Muscle of leg (tissue), 11 donors: ENCODE data around the gene TMBIM6. TPM values are rescaled to one million over a fixed set of nuclear protein-coding genes. Genes with fewer than 3 reads are reported as not detected.
A peak's percentile ranks its signal among the peaks of the same experiment; 100 is the strongest.

Experiments
- DNase-seq: peaks from one replicate; pipeline ENCODE4 v3.0.0; 2013
- H3K27ac ChIP-seq: one replicate; pipeline ENCODE4 v1.5.1; 2013; ENCODE audit warnings: mild to moderate bottlenecking, low read length, control low read depth
- H3K27me3 ChIP-seq: one replicate; pipeline ENCODE4 v1.6.1; 2013; ENCODE audit warnings: low read length; ENCODE audit not compliant: control insufficient read depth, insufficient read depth
- H3K36me3 ChIP-seq: one replicate; pipeline ENCODE4 v1.6.1; 2013; ENCODE audit warnings: low read length; ENCODE audit not compliant: control insufficient read depth, insufficient read depth
- H3K4me1 ChIP-seq: one replicate; pipeline ENCODE4 v1.6.1; 2013; ENCODE audit warnings: low read length; ENCODE audit not compliant: control insufficient read depth, insufficient read depth
- H3K4me3 ChIP-seq: one replicate; pipeline ENCODE4 v1.5.1; 2013; ENCODE audit warnings: low read length, control low read depth
- H3K9me3 ChIP-seq: replicated peaks from 2 replicates; pipeline ENCODE4 v1.6.1; 2013; ENCODE audit warnings: low read depth, low read length; ENCODE audit not compliant: control insufficient read depth
- WGBS: methylation state at CpG from one replicate; pipeline ENCODE4 v1.1.5; 2013; ENCODE audit warnings: missing lambda C conversion rate; ENCODE audit not compliant: insufficient coverage; 5-methylcytosine and 5-hydroxymethylcytosine counted together
- polyA plus RNA-seq, 8 donors: library from polyadenylated mRNA; unstranded; fragments of 120-200 nt; gene quantifications; one replicate each; pipeline versions ENCODE4 v1.2.1 to v1.2.3, GENCODE V29; 2013; ENCODE audit warnings: inconsistent platforms in 1 of 8, low replicate concordance in 1 of 8; ENCODE audit not compliant: insufficient read length in 8 of 8, insufficient read depth in 1 of 8
- total RNA-seq: library from RNA; stranded (reverse); fragments of 120-200 nt; gene quantifications from one replicate; pipeline ENCODE4 v1.2.4, GENCODE V29; 2013

TMBIM6 gene
- total and polyA plus RNA-seq, 9 donors, result 211 to 272 (median 243) TPM

DNA sequence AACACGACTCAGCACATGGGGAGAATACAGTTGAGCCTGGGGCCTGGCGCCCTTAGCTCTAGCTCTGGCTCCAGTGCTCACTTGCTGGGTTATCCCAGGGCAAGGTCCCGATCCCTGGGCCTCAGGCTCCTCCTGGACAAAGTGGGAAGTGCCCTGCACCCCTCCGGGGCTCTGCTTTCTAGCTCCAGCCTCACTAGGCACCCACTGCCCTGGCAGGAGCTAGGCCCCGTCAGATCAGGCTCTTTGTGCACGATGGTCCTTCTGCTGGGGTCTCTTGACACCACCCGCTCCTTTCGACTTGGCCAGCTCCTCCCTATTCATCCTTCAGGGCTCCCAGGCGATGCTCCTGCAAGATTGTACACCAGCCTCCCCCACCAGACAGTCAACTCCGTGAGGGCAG lies 63.5 kb downstream of the TMBIM6 start:
- no peaks in the 10 kb centered on the region for H3K9me3 ChIP-seq
- H3K27me3 ChIP-seq, result no peaks in the 10 kb centered on the region
- peaks cover 56% of the 10 kb centered on the region for H3K4me1 ChIP-seq
- H3K36me3 ChIP-seq, result peaks cover 64% of the 10 kb centered on the region
- H3K4me3 ChIP-seq, result no peak overlapping the region
- no peak for DNase-seq
- 86% methylated on average over 10 of the region's 10 CpGs for WGBS
- no peak overlapping the region for H3K27ac ChIP-seq

- peaks cover 58% of the 10 kb centered on the region for H3K4me1 ChIP-seq
- peaks cover 59% of the 10 kb centered on the region for H3K36me3 ChIP-seq
- WGBS, result 91% methylated on average over 3 of the region's 5 CpGs
- H3K27ac ChIP-seq, result no peak overlapping the region
- no peak overlapping the region for H3K4me3 ChIP-seq
- H3K27me3 ChIP-seq, result no peaks in the 10 kb centered on the region
- no peak for DNase-seq
- H3K9me3 ChIP-seq, result no peaks in the 10 kb centered on the region
Measured at GRCh38 chr12:49805409-49805808, 64.1 kb downstream of the TMBIM6 start.

DNA sequence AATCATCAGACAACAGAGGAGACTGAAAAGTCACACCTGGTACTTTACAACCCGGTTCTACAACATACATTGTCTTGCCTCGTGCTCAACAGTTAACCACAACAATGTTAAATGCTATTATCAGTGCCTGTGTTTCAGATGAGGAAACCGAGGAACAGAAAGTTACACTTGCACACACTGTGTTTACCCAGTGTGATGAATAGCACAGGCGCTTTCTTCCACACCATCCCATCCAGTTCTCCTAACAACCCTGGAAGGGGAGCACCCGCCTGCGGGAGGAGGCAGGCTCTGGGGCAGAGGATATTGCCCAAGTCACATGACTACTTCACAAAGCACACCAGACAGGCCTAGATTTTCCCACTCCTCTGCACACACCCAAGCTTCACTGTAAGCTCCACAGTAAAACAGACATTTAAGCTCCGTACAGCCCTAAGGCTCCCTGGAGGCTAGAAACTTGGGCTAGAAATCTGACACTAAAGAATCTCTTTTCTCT lies 65.0 kb downstream of the TMBIM6 start:
- 63% methylated on average over 4 of the region's 7 CpGs for WGBS
- no peak overlapping the region for H3K27ac ChIP-seq
- H3K4me1 ChIP-seq, result peaks cover 57% of the 10 kb centered on the region

GRCh38 chr12:49806877-49807276 lies 65.5 kb downstream of the TMBIM6 start:
- Histone ChIP-seq H3K27me3 (no peaks in the 10 kb centered on the region), H3K4me3 (no peak overlapping the region), H3K36me3 (peaks cover 44% of the 10 kb centered on the region), H3K4me1 (peaks cover 56% of the 10 kb centered on the region), H3K27ac (no peak overlapping the region), H3K9me3 (no peaks in the 10 kb centered on the region)
- no peak for DNase-seq
- WGBS, result 82% methylated on average over 3 of the region's 7 CpGs

More for the DNA sequence above, 65.0 kb downstream of the TMBIM6 start:
- H3K9me3 ChIP-seq, result no peaks in the 10 kb centered on the region
- H3K4me3 ChIP-seq, result no peak overlapping the region
- peaks cover 49% of the 10 kb centered on the region for H3K36me3 ChIP-seq
- no peaks in the 10 kb centered on the region for H3K27me3 ChIP-seq
- DNase-seq, result no peak

DNA sequence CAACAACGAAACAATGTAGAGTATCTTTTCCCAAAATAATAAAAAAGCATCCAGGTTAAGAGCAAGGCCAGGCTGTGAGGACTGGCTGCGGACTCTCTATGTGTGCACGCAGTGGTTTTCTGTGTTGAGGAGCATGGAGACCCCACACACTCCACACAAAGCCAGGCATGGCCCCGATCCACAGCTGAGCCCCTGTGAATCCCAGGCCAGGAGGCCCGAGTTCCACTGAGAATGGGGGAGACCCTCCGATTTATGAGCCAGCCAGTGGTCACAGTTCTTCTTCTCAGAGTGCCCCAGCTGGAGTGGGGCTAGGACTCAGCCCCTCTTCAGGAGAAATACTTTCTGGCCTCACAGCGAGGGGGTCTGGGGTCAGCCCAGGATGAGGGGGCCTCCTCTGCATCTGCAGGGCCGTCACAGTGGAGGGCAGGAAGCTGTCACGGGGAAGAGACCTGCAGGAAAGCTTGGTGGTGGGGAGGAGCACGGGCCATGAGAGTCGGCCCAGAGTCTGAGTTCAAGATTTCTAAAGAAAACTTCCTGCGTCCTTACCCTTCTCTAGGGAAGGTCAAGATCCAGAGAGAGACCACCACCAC lies 66.7 kb downstream of the TMBIM6 start:
- 51% methylated on average over 4 of the region's 12 CpGs for WGBS
- H3K4me3 ChIP-seq, result no peak overlapping the region
- DNase-seq, result no peak
- H3K36me3 ChIP-seq, result peaks cover 36% of the 10 kb centered on the region
- peaks cover 55% of the 10 kb centered on the region for H3K4me1 ChIP-seq
- H3K27me3 ChIP-seq, result no peaks in the 10 kb centered on the region
- H3K27ac ChIP-seq, result peak overlapping the region; percentile 97
- no peaks in the 10 kb centered on the region for H3K9me3 ChIP-seq

DNA sequence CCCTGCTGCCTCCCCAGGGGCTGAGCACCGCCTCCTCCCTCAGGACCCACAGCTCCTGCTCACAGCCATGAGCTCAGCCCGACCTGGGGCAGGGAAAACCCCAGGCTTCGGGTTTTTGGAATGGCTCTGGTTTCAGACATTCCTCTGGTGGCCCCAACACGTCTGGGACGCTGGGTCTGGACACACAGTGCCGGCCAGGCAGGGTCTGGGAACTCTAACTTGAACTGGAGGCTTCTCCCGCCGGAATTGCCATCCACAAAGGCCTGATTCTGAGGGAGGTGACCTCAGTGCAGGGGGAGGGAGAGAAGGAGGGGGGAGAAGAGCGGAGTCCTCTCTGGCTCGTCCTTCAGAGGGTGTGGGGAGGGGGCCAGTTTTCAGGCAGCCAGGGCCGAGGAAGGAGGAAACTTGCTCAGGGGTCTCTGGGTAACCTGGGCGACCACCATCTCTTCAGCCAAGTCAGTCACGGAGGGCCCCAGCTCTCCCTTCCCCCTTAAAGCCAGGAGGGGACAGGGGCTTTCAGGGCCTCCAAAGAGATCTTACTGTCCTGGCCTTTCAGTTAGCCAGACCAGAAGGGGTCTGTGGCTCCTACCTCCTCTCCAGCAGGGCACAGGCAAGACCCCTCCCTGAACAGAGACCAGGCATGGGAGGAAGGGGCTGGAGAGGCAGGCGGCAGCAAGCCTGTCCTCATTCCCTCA lies 67.5 kb downstream of the TMBIM6 start:
- Histone ChIP-seq H3K4me3 (no peak overlapping the region), H3K9me3 (no peaks in the 10 kb centered on the region), H3K4me1 (peaks cover 55% of the 10 kb centered on the region), H3K27me3 (no peaks in the 10 kb centered on the region), H3K36me3 (peaks cover 28% of the 10 kb centered on the region), H3K27ac (peak overlapping the region; percentile 97)
- DNase-seq, result peak; percentile 81
- WGBS, result 20% methylated on average over 11 of the region's 14 CpGs

GRCh38 chr12:49809381-49809905 lies 68.1 kb downstream of the TMBIM6 start:
- Histone ChIP-seq H3K4me1 (peaks cover 55% of the 10 kb centered on the region), H3K4me3 (no peak overlapping the region), H3K27ac (peak overlapping the region; percentile 97), H3K36me3 (peaks cover 22% of the 10 kb centered on the region), H3K27me3 (no peaks in the 10 kb centered on the region), H3K9me3 (no peaks in the 10 kb centered on the region)
- WGBS, result no CpG with 5 or more reads among the region's 4 CpGs
- DNase-seq, result peak; percentile 92

GRCh38 chr12:49809906-49810389 lies 68.6 kb downstream of the TMBIM6 start:
- no peaks in the 10 kb centered on the region for H3K9me3 ChIP-seq
- H3K4me3 ChIP-seq, result no peak overlapping the region
- H3K27ac ChIP-seq, result peak overlapping the region; percentile 97
- H3K4me1 ChIP-seq, result peaks cover 55% of the 10 kb centered on the region
- DNase-seq, result peak; percentile 83
- H3K36me3 ChIP-seq, result peaks cover 17% of the 10 kb centered on the region
- H3K27me3 ChIP-seq, result no peaks in the 10 kb centered on the region
- 33% methylated on average over 3 of the region's 9 CpGs for WGBS

- peaks cover 13% of the 10 kb centered on the region for H3K36me3 ChIP-seq
- H3K4me1 ChIP-seq, result peaks cover 58% of the 10 kb centered on the region
- no peaks in the 10 kb centered on the region for H3K27me3 ChIP-seq
- 68% methylated on average over 5 of the region's 5 CpGs for WGBS
- H3K27ac ChIP-seq, result peak overlapping the region; percentile 97
- H3K4me3 ChIP-seq, result no peak overlapping the region
- H3K9me3 ChIP-seq, result no peaks in the 10 kb centered on the region
- DNase-seq, result no peak
Measured at GRCh38 chr12:49811136-49811535, 69.8 kb downstream of the TMBIM6 start.

DNA sequence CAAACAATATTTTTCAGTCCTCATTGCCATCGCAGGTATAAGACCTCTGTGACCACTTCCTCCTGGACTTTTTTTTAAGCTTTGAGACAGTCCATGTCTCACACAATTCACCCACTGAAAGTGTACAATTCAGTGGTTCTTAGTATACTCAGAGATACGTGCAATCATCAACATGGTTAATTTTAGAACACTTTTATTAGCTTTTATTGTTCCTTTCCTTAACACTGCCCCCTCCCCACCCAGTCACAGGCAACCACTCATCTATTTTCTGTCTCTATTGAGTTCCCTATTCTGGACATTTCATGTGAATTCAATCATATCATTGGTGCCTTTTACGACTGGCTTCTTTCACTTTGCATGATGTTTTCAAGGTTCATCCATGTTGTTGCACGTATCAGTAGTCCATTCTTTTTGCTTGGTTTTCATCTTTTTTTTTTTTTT lies 70.6 kb downstream of the TMBIM6 start:
- Histone ChIP-seq H3K4me3 (no peak overlapping the region), H3K9me3 (no peaks in the 10 kb centered on the region), H3K4me1 (peaks cover 50% of the 10 kb centered on the region), H3K27me3 (no peaks in the 10 kb centered on the region), H3K27ac (peak overlapping the region; percentile 97), H3K36me3 (peaks cover 16% of the 10 kb centered on the region)
- DNase-seq, result no peak
- 78% methylated on average over 4 of the region's 4 CpGs for WGBS
